ENCODE results near the gene ATXN2. TPM values are rescaled to one million over a fixed set of nuclear protein-coding genes. Genes with fewer than 3 reads are reported as not detected.

ATXN2 gene
- total RNA-seq, 2 experiments from 2014 or later: 21.9 to 23.7 TPM

DNA sequence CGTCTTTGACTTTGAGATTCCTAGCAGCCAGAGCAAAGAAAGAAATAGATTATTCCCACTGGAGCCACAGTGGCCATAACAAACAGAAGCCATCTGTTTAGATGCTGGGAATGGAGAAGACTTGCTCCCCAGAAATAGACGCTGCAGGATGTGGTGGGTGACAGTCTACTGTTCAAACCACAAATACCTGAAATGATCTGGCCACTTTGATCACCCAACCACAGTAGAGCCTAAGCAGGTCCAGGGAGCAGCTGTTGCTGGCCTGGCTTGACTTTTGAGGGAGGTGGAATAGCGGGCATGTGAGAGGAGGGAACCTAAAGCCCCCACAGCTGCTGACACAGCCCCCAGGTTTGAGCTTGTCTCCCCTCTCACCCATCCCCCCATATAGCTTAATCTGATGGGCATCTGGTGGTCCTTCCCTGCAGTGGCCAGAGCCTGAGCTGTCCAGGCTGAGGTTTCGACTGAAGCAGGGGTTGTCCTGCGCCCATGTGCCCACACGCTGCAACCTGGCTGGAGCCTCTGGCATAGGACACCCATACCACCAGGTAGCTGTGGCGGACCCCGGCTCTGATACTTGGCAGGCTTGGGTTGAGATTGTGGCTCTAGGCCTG, 154.7 kb downstream of the ATXN2 start:
- TF ChIP-seq, protein P1, sequence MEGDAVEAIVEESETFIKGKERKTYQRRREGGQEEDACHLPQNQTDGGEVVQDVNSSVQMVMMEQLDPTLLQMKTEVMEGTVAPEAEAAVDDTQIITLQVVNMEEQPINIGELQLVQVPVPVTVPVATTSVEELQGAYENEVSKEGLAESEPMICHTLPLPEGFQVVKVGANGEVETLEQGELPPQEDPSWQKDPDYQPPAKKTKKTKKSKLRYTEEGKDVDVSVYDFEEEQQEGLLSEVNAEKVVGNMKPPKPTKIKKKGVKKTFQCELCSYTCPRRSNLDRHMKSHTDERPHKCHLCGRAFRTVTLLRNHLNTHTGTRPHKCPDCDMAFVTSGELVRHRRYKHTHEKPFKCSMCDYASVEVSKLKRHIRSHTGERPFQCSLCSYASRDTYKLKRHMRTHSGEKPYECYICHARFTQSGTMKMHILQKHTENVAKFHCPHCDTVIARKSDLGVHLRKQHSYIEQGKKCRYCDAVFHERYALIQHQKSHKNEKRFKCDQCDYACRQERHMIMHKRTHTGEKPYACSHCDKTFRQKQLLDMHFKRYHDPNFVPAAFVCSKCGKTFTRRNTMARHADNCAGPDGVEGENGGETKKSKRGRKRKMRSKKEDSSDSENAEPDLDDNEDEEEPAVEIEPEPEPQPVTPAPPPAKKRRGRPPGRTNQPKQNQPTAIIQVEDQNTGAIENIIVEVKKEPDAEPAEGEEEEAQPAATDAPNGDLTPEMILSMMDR (IDR thresholded peaks at IDR 0.05): no peak
- DNase-seq (peak in 2 of 14 experiments; percentile 58 to 71), ATAC-seq (ENCODE audit: poor library complexity) (no peak)
- Mint-ChIP-seq H3K4me1 (ENCODE audit: low read depth) (peaks cover 69% of the 10 kb centered on the region), H3K4me3 (peak overlapping the region; percentile 65), H3K27ac (peak overlapping the region; percentile 82), H3K9me3 (no peaks in the 10 kb centered on the region), H3K36me3 (ENCODE audit: low read depth) (peaks cover 58% of the 10 kb centered on the region), H3K27me3 (no peaks in the 10 kb centered on the region)
- POLR2A ChIA-PET: interaction anchor here (0.9 to 5.1 kb wide), 13 partner anchors 10 to 241 kb away, joined by 3 to 87 read pairs (median 6); partner anchors contain the start of genes ACAD10, BRAP and SH2B3
- peak overlapping the region; percentile 12 for H3K4me3 ChIP-seq (ENCODE audit: low read length)
- H3K9me3 ChIP-seq (ENCODE audit: control insufficient read depth in 1 of 2, insufficient read depth in 1 of 2, low read length in 2 of 2): no peaks in the 10 kb centered on the region
- H3K36me3 ChIP-seq (ENCODE audit: insufficient read depth, low read length): peaks cover 58% of the 10 kb centered on the region
- intact Hi-C loops (cut with DNase I, micrococcal nuclease): no loop called here
- CTCF ChIA-PET: interaction anchor here (1.0 to 27.4 kb wide), 6 partner anchors 10 to 42 kb away, joined by 3 to 487 read pairs (median 6); partner anchors contain the start of gene SH2B3
- peak overlapping the region; percentile 74 to 80 for H3K27ac ChIP-seq (ENCODE audit: low read depth in 1 of 2, low read length in 2 of 2)
- H3K4me1 ChIP-seq (ENCODE audit: insufficient read depth, low read length): peaks cover 79% of the 10 kb centered on the region
- no peaks in the 10 kb centered on the region for H3K27me3 ChIP-seq (ENCODE audit: control insufficient read depth in 1 of 2, insufficient read depth in 2 of 2, low read length in 2 of 2)

DNA sequence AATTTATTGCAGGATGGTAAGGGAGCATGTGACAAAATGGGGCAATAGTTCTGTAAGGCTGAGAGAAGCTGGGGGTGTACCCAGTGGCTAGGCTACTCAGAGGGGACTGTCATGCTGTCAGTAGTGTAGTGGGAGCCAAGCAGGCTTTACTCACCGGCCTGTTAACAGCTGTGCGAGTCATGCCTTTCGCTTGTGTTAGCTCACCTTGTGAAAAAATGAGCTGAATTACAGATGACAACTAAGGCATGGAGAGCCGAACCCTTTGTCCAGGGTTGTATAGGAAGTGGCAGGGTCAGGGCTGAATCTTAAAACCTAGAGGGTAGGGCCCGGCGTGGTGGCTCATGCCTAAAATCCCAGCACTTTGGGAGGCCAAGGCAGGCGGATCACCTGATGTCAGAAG, 155.5 kb downstream of the ATXN2 start:
- H3K4me1 ChIP-seq (ENCODE audit: insufficient read depth, low read length): peaks cover 80% of the 10 kb centered on the region
- Mint-ChIP-seq H3K36me3 (ENCODE audit: low read depth) (peaks cover 52% of the 10 kb centered on the region), H3K27ac (peak overlapping the region; percentile 82), H3K4me3 (peak overlapping the region; percentile 31), H3K27me3 (no peaks in the 10 kb centered on the region), H3K9me3 (no peaks in the 10 kb centered on the region), H3K4me1 (ENCODE audit: low read depth) (peaks cover 74% of the 10 kb centered on the region)
- DNase-seq: peak in 3 of 14 experiments; percentile 25 to 67 (median 51)
- TF ChIP-seq, protein P1 (IDR thresholded peaks at IDR 0.05): no peak
- peaks cover 49% of the 10 kb centered on the region for H3K36me3 ChIP-seq (ENCODE audit: insufficient read depth, low read length)
- CTCF ChIA-PET: interaction anchor here (0.6 to 27.4 kb wide), 5 partner anchors 9 to 42 kb away, joined by 3 to 487 read pairs (median 8); partner anchors contain the start of gene SH2B3
- POLR2A ChIA-PET: interaction anchor here (0.9 to 5.1 kb wide), 5 partner anchors 9 to 47 kb away, joined by 4 to 87 read pairs (median 13); partner anchors contain the start of gene SH2B3
- H3K27ac ChIP-seq (ENCODE audit: low read depth in 1 of 2, low read length in 2 of 2): peak overlapping the region; percentile 74 to 80
- H3K27me3 ChIP-seq (ENCODE audit: control insufficient read depth in 1 of 2, insufficient read depth in 2 of 2, low read length in 2 of 2): no peaks in the 10 kb centered on the region
- no peak overlapping the region for H3K4me3 ChIP-seq (ENCODE audit: low read length)
- ATAC-seq (ENCODE audit: poor library complexity): no peak
- no peaks in the 10 kb centered on the region for H3K9me3 ChIP-seq (ENCODE audit: control insufficient read depth in 1 of 2, insufficient read depth in 1 of 2, low read length in 2 of 2)
- intact Hi-C loops (cut with DNase I, micrococcal nuclease): no loop called here

DNA sequence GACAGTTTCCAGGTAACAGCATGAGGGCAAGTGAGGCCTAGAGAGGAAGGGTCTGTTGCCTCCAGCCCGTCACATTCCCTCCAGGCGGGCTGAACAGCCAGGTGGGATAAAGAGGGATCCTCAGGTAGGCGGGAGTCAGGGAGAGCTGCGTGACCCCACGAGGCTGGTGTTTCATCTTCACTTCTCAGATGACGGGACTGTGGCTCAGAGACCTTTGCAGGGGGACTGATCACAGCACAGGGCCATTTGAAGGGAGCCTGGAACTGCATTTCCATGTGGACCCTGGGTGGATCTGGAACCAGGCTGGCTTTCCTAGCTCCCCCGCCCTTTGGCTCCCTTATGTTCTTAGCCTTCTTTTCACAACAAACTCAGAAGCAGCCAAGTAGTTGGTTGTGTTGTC, 156.0 kb downstream of the ATXN2 start:
- ChIA-PET POLR2A (interaction anchor here (3.2 to 5.1 kb wide), 3 partner anchors 8 to 46 kb away, joined by 13 to 87 read pairs (median 35); no protein-coding TSS in a partner anchor), CTCF (interaction anchor here (2.1 to 27.4 kb wide), 3 partner anchors 8 to 41 kb away, joined by 8 to 487 read pairs (median 13); partner anchors contain the start of gene SH2B3)
- Mint-ChIP-seq H3K4me3 (no peak overlapping the region), H3K27me3 (no peaks in the 10 kb centered on the region), H3K36me3 (ENCODE audit: low read depth) (peaks cover 51% of the 10 kb centered on the region), H3K4me1 (ENCODE audit: low read depth) (peaks cover 79% of the 10 kb centered on the region), H3K27ac (peak overlapping the region; percentile 82), H3K9me3 (no peaks in the 10 kb centered on the region)
- intact Hi-C loops (cut with DNase I, micrococcal nuclease): no loop called here
- DNase-seq (peak in 2 of 14 experiments; percentile 8 to 25), ATAC-seq (ENCODE audit: poor library complexity) (no peak)
- peaks cover 85% of the 10 kb centered on the region for H3K4me1 ChIP-seq (ENCODE audit: insufficient read depth, low read length)
- H3K27ac ChIP-seq (ENCODE audit: low read depth in 1 of 2, low read length in 2 of 2): peak overlapping the region; percentile 74 to 80
- H3K9me3 ChIP-seq (ENCODE audit: control insufficient read depth in 1 of 2, insufficient read depth in 1 of 2, low read length in 2 of 2): no peaks in the 10 kb centered on the region
- H3K4me3 ChIP-seq (ENCODE audit: low read length): no peak overlapping the region
- TF ChIP-seq, protein P1 (IDR thresholded peaks at IDR 0.05): no peak
- no peaks in the 10 kb centered on the region for H3K27me3 ChIP-seq (ENCODE audit: control insufficient read depth in 1 of 2, insufficient read depth in 2 of 2, low read length in 2 of 2)
- peaks cover 44% of the 10 kb centered on the region for H3K36me3 ChIP-seq (ENCODE audit: insufficient read depth, low read length)

All from CD4-positive, alpha-beta T cell (primary cell).